Measurements from ENCODE around the gene DUOX2.

- TF ChIP-seq, protein P1, sequence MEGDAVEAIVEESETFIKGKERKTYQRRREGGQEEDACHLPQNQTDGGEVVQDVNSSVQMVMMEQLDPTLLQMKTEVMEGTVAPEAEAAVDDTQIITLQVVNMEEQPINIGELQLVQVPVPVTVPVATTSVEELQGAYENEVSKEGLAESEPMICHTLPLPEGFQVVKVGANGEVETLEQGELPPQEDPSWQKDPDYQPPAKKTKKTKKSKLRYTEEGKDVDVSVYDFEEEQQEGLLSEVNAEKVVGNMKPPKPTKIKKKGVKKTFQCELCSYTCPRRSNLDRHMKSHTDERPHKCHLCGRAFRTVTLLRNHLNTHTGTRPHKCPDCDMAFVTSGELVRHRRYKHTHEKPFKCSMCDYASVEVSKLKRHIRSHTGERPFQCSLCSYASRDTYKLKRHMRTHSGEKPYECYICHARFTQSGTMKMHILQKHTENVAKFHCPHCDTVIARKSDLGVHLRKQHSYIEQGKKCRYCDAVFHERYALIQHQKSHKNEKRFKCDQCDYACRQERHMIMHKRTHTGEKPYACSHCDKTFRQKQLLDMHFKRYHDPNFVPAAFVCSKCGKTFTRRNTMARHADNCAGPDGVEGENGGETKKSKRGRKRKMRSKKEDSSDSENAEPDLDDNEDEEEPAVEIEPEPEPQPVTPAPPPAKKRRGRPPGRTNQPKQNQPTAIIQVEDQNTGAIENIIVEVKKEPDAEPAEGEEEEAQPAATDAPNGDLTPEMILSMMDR (conservative IDR thresholded peaks at IDR 0.05; ENCODE audit: low read depth in 2 of 2), result no peak
- TF ChIP-seq JUNB (IDR thresholded peaks at IDR 0.05; ENCODE audit: unreplicated experiment), result no peak
- no peak for TF ChIP-seq EZH2phosphoT487 (IDR thresholded peaks at IDR 0.05; ENCODE audit: unreplicated experiment)
- TF ChIP-seq POLR2AphosphoS5 (IDR thresholded peaks at IDR 0.05; ENCODE audit: low read depth), result no peak
Observed at GRCh38 chr15:45141386-45141785, 27.4 kb upstream of the DUOX2 start.
